Activated T-helper 1 cell treated with Interleukin-2 at 50 U/mL for 16 hours (primary cell): Measurements from ENCODE around the gene UPF3B.
A peak's percentile ranks its signal among the peaks of the same experiment; 100 is the strongest.
"Not testable (repeated sequence)": the region's sequence is repeated elsewhere in the genome, so short reads cannot be mapped to it uniquely, and the experiment has no call there.

Experiments used
- DNase-seq: peaks from one replicate; pipeline ENCODE4 v3.0.0-alpha.2; 2020; ENCODE audit warnings: low read depth

The UPF3B gene

GRCh38 chrX:119826399-119826959 lies 26.3 kb downstream of the UPF3B start:
- DNase-seq, result no peak

- DNase-seq, result not testable (repeated sequence)
Measured at GRCh38 chrX:119824221-119824620, 28.5 kb downstream of the UPF3B start.

- not testable (repeated sequence) for DNase-seq
Measured at GRCh38 chrX:119821703-119822102, 31.1 kb downstream of the UPF3B start.

GRCh38 chrX:119817130-119817690 lies 35.6 kb downstream of the UPF3B start:
- DNase-seq, result no peak

GRCh38 chrX:119816300-119816699 lies 36.5 kb downstream of the UPF3B start:
- no peak for DNase-seq

GRCh38 chrX:119809185-119809666 lies 43.5 kb downstream of the UPF3B start:
- no peak for DNase-seq

GRCh38 chrX:119808461-119808860 lies 44.3 kb downstream of the UPF3B start:
- DNase-seq, result not testable (repeated sequence)

GRCh38 chrX:119802546-119802945 lies 50.2 kb downstream of the UPF3B start:
- no peak for DNase-seq

GRCh38 chrX:119801253-119802221 lies 51.2 kb downstream of the UPF3B start:
- no peak for DNase-seq

GRCh38 chrX:119791437-119792231 lies 61.1 kb downstream of the UPF3B start, which contains the start of gene RPL39:
TSS of gene RPL39 (minus strand) at chrX:119791630. CDS start at chrX:119791576, 54 bp downstream.
- DNase-seq, result peak; percentile 62

GRCh38 chrX:119790977-119791436 lies 61.8 kb downstream of the UPF3B start:
- DNase-seq, result no peak

- DNase-seq, result no peak
Measured at GRCh38 chrX:119784747-119785446, 67.9 kb downstream of the UPF3B start.
